NCI-H128 (cell line): ENCODE measurements around the gene SVOP.
"Not testable (repeated sequence)": the region's sequence is repeated elsewhere in the genome, so short reads cannot be mapped to it uniquely, and the experiment has no call there.

Experiments
- DNase-seq: peaks from one replicate; lab custom pipeline; 2025; ENCODE audit not compliant: unreplicated experiment; lab: John Stamatoyannopoulos, UW

Gene SVOP

GRCh38 chr12:108896336-108896735 is 124.5 kb downstream of the SVOP start:
- DNase-seq: no peak

GRCh38 chr12:108895220-108895802 is 125.6 kb downstream of the SVOP start:
- no peak for DNase-seq

DNA sequence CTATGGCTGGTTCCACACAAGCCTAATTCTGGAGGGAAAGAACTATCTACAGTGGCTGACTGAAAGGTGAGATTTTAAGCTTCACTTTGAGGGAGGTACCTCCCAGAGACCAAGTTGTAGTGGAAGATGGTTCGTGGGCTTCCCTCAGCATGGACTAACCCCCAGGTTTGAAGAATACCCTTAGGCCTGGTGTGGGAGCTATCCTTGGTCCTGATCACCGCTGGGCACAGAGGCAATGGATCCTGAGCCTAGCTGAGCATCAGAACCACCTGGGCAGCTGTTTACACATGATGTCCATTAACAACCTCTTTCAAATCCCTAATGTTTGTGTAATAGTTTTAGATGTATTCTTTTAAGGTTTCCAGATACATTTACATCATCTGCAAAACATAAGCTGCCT is 130.7 kb downstream of the SVOP start:
- no peak for DNase-seq

GRCh38 chr12:108888031-108888430 is 132.8 kb downstream of the SVOP start:
- DNase-seq: no peak

DNA sequence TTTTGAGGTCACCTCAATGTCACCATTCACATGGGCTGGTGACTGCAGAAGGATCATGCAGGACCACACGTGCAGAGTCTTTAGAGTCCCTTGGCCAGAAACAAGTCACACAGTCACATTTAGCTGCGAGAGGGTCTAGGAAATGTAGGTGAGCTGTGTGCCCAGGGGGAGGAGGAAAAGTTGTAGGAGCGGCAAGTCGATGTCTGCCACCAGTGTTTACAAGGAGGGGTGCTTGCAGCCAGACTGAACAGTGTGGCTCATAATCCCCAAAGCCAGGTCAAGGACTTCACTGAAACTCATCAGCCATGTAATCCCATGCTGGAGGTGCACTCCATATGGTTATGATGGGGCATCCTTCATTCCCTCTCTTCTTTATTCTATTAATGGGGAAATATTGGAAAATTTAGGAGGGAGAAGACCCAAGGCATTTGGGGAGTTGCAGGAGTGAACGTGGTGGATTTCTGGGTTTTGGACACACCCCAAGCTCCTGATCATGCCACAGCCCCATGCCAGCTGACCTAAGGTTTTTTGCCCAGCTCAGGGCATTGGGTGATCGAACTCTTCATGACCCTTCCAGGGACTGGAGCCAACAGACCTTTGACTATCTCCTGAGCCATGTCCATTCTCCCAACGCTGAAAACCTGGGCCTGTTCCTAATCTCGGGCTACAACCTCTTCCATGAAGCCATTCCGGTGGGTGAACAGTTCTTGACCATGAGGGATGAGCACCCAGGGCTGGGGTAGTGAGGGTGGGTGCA is 133.8 kb downstream of the SVOP start:
- DNase-seq: no peak

DNA sequence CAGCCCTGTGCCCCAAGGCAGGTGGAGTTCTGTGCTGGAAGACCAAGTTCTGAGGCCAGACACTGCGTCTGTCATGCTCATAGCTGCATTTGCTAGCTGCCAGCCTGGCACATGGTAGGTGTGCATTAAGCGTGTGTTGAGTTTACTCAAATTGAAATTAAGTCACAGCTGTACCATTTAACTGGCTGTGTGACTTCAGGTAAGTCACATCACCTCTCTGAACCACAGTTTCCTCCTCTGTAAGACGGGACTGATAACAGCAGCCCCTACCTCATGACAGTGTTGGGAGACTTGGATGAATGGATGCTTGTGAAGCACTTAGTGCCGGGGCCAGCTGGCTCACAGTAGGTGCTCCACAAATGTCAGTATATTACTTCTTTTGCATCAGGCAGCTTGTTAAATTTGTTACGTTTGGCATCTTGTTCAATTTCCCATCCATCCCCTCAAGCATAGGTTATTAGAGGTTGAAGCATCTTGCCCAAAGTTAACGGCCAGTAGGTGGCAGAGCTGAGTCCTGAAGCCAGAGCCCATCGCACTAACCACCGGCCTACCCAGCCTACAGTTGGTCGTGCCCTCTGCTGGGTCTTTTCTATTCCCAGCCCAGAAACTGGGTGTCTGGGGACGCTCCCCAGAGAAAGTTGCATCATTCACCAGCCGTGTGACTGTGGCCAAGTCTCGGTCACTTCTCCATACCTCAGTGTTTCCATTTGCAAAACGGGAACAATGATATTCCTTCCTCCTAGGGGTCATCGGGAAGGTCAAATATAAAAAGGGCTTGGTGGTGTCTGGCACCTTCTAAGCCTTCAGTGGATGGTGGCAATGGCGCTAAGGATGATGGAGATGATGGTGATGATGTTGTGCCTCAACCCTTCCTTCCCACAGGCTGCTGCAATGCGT is 136.5 kb downstream of the SVOP start:
- no peak for DNase-seq

DNA sequence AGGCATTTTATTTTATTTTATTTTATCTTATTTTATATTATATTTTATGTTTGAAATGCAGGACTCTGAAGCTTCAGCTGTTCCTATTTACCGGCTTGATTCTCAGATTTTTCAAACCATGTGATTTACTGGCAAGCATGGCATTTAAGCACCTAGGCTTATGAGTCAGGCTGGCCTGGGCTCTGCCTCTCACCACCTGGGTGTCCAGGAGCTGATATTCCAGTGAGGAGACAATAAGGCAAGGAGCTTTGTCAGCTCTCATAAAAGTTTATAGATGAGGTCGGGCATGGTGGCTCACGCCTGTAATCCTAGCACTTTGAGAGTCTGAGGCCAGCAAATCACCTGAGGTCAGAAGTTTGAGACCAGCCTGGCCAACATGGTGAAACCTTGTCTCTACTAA is 138.9 kb downstream of the SVOP start:
- DNase-seq: no peak

DNA sequence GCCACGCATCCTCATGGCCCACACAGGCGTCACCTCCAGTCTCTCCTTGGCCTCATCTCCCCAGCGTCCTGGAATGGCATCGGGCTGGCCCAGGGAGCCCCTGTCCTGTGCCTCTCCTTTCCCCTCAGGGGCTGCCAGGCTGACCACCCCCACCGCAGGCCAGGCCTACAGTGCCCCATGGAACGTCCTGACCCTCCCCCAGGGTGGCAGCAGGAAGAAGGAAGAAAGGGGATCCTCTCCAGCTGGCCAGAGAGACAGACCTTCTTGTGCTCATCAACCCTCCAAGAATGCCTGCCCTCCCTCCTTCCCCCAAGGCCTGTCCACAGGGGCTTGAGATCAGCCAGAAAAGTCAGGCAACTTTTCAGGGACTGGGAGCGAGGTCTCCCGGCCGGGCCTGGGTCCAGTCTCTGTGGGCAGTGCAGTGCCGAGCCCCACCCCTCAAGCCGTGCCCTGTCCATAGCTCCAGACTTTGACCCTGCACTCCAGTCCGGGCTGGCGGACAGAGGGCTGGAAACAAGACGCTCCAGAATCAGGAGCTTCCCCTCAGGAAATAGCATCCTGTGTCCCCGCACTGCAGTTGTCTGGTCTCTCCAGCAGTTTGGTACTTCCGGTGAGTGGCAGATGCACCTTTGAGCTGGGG is 141.1 kb downstream of the SVOP start, which contains the start of gene DAO:
TSS of gene DAO (plus strand) at position 478 of the 640 bp plus-strand sequence. CDS start 4,915 bp downstream, outside the sequence.
- DNase-seq: no peak

GRCh38 chr12:108876550-108876949 is 144.3 kb downstream of the SVOP start:
- no peak for DNase-seq

DNA sequence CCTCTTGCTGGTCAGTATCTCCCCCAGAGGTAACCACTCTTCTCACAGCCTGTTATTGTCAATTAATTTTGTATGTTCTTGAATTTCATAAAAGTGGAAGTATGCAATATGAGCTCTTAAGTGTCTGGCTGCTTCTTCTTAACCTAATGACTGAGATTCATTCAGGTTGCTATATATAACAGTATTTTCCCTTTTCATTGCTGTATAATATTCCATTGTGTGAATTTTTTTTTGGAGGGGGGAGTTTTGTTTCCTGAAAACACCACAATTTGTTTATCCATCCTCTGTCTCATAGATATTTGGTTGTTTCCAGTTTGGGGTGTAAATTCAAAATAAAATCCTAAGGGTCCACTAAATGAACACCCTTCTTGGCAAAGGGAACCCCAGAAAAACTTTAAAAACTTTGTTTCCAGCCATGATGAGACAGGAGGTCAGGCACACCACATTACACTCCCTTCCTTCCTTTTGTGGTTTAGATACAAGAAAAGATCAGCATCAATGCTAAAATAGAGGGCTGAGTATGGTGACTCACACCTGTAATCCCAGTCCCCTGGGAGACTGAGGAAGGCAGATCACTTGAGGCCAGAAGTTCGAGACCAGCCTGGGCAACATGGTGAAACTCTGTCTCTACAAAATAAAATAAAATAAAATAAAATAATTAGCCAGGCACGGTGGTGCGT is 145.0 kb downstream of the SVOP start:
- DNase-seq: no peak

DNA sequence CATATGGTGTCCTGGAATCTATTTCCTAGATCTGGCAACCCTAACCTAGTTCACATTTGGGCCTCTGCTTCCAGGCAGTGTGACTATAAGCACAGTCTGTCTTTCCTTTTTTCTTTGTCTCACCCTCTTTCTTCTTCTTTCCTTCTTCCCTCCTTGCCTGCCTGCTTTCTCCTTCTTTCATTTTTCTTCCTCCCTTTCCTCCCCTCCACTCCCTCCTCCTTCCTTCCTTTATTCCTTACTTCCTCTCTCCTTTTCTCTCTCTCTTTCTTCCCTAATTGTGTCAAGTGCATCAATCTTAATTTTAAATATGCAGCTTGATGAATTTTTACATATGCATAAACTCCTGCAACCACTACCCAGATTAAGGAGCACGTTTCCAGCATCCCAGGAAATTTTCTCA is 145.6 kb downstream of the SVOP start:
- DNase-seq: no peak

- DNase-seq: no peak
These were observed 152.1 kb downstream of the SVOP start for GRCh38 chr12:108868781-108869180.

DNA sequence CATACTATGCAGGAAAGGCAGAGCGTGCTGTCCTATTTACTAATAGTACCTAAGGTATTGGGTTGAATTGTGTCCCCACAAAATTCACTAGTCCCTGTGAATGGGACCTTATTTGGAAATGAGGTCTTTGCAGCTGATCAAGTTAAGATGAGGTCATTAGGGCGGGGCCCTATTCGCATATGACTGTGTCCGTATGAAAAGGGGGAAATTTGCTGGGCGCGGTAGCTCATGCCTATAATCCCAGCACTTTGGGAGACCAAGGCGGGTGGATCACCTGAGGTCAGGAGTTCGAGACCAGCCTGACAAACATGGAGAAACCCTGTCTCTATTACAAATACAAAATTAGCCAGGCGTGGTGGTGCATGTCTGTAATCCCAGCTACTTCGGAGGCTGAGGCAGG is 154.8 kb downstream of the SVOP start:
- DNase-seq: not testable (repeated sequence)

- no peak for DNase-seq
These were observed 155.7 kb downstream of the SVOP start for GRCh38 chr12:108865169-108865568.

DNA sequence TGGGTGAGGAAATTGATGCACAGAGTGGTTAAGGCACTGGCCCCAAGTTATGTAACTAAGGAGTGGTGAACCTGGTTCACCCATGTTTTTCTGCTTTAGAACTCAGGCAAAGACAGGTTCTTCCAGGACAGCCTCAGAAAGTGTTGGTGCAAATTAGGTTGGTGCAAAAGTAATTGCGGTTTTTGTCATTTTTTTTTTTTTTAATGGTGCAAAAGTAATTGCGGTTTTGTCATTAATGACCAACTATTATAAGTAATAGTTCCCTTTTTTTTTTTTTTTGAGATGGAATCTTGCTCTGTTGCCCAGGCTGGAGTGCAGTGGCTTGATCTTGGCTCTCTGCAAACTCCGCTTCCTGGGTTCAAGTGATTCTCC is 158.3 kb downstream of the SVOP start:
- DNase-seq: no peak

DNA sequence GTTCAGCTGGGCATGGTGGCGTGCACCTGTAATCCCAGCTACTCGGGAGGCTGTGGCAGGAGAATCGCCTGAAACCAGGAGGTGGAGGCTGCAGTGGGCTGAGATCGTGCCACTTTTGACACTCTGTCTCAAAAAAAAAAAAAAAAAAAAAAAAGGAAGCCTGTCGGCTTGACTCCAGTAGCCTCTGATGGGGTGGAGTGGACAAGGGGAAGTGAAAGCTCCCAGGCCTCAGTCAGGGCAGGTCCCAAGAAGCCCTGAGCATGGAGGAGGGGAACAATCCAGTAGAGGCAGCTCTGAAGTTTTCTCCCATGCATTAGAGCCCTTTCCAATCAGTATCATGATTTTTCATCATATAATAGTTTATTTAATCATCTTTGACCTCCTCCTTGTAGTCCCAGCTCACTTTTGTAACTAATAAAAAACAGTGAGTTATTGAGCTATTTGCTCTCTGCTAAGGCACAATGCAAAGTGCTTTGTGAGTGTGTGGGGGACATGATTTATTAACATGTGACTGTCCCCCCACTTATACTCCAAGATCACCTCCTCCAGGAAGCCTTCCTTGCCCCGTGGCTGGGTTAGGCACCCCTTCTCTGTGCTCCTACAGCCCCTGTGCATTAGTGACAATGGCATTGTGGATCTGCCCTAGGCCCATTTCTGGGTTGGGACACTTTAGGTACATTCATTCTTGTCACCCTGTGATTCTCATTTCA is 158.8 kb downstream of the SVOP start:
- DNase-seq: no peak

GRCh38 chr12:108860443-108860842 is 160.4 kb downstream of the SVOP start:
- DNase-seq: no peak

DNA sequence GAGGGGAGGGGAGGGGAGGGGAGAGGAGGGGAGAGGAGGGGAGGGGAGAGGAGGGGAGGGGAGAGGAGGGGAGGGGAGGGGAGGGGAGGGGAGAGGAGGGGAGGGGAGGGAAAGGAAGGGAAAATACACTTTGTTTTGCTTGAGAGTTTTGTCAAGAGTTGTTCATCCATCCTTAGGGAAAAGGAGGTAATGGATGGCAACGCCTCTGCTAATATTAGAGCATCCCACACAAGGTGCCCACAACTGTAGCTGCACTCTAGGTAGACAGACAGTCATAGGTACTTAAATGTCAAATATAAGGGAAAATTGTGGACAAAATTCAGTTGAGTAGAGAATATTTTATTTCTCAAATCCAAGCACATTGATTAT is 161.0 kb downstream of the SVOP start:
- no peak for DNase-seq

DNA sequence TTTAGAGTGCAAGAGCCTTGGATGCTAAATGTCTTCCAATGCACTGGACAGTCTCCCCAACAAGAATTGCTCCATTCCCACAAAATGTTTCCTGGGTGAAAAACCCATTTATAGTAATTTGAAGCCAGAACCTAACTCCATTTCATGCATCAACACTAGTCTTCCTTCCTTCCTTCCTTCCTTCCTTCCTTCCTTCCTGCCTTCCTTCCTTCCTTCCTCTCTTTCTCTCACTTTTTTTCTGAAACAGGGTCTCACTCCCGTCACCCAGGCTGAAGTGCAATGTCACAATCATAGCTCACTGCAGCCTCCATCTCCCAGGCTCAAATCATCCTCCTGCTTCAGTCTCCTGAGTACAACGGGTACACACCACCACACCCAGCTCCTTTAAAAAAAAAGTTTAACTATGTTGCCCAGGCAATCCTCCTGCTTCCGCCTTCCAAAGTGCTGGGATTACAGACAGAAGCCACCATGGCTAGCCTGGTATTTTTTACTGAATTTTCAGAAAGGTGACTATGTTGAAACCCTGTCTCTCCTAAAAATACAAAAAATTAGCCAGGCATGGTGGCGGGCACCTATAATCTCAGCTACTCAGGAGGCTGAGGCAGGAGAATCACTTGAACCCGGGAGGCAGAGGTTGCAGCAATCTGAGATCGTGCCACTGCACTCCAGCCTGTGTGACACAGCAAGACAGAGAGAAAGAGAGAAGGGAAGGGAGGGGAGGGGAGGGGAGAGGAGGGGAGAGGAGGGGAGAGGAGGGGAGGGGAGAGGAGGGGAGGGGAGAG is 161.5 kb downstream of the SVOP start:
- DNase-seq: not testable (repeated sequence)
